H9 (cell line): ENCODE measurements around the gene YPEL1. TPM values are rescaled to one million over a fixed set of nuclear protein-coding genes. Genes with fewer than 3 reads are reported as not detected.

Experiments used
- DNase-seq: peaks from one replicate; pipeline ENCODE4 v3.0.0-alpha.2; 2017
- H2AFZ ChIP-seq: one replicate; pipeline ENCODE4 v1.6.1; 2013; ENCODE audit warnings: mild to moderate bottlenecking, low read length, control low read depth, moderate library complexity
- H2AK5ac ChIP-seq: 2 replicates; pipeline ENCODE4 v1.6.1; 2013; ENCODE audit warnings: low read length, control low read depth, mixed read lengths; ENCODE audit not compliant: insufficient read length
- H2BK120ac ChIP-seq: one replicate; pipeline ENCODE4 v1.6.1; 2013; ENCODE audit warnings: low read depth, mild to moderate bottlenecking, low read length, control low read depth, inconsistent platforms; ENCODE audit not compliant: poor library complexity, severe bottlenecking
- H2BK12ac ChIP-seq: 2 replicates; pipeline ENCODE4 v1.6.1; 2013; ENCODE audit warnings: low read length, control low read depth, mixed read lengths, low read depth; ENCODE audit not compliant: insufficient read length
- H2BK15ac ChIP-seq: 2 replicates; pipeline ENCODE4 v1.6.1; 2013; ENCODE audit warnings: low read depth, low read length, control low read depth
- H2BK20ac ChIP-seq: one replicate; pipeline ENCODE4 v1.6.1; 2013; ENCODE audit warnings: low read depth, mild to moderate bottlenecking, low read length, control low read depth, inconsistent platforms; ENCODE audit not compliant: poor library complexity, severe bottlenecking
- H2BK5ac ChIP-seq: 2 replicates; pipeline ENCODE4 v1.6.1; 2013; ENCODE audit warnings: low read length, control low read depth, mixed read lengths; ENCODE audit not compliant: insufficient read length
- H3K14ac ChIP-seq: 2 replicates; pipeline ENCODE4 v1.6.1; 2013; ENCODE audit warnings: low read length, control low read depth; ENCODE audit not compliant: insufficient read depth
- H3K18ac ChIP-seq: 2 replicates; pipeline ENCODE4 v1.6.1; 2013; ENCODE audit warnings: low read depth, mild to moderate bottlenecking, mixed read lengths, low read length, control low read depth; ENCODE audit not compliant: insufficient read length
- H3K23ac ChIP-seq: 2 replicates; pipeline ENCODE4 v1.6.1; 2013; ENCODE audit warnings: low read length, control low read depth, mixed read lengths, low read depth; ENCODE audit not compliant: insufficient read length
- H3K23me2 ChIP-seq: 2 replicates; pipeline ENCODE4 v1.6.1; 2013; ENCODE audit warnings: low read depth, mild to moderate bottlenecking, mixed read lengths, low read length, control low read depth; ENCODE audit not compliant: insufficient read length, poor library complexity, severe bottlenecking
- H3K27ac ChIP-seq: 2 replicates; pipeline ENCODE4 v1.5.1; 2013; ENCODE audit warnings: low read length, control low read depth, mixed read lengths, low read depth; ENCODE audit not compliant: insufficient read length
- H3K27me3 ChIP-seq: 2 replicates; pipeline ENCODE4 v1.6.1; 2013; ENCODE audit warnings: low read length, control low read depth, inconsistent platforms; ENCODE audit not compliant: insufficient read depth
- H3K4ac ChIP-seq: 2 replicates; pipeline ENCODE4 v1.6.1; 2013; ENCODE audit warnings: low read depth, mild to moderate bottlenecking, control low read depth, inconsistent platforms, low read length, moderate library complexity
- H3K4me1 ChIP-seq: 2 replicates; pipeline ENCODE4 v1.6.1; 2013; ENCODE audit warnings: low read length, control low read depth, inconsistent platforms; ENCODE audit not compliant: insufficient read depth
- H3K4me2 ChIP-seq: 2 replicates; pipeline ENCODE4 v1.6.1; 2013; ENCODE audit warnings: low read length, control low read depth, mixed read lengths; ENCODE audit not compliant: insufficient read length, insufficient read depth
- H3K56ac ChIP-seq: 2 replicates; pipeline ENCODE4 v1.6.1; 2013; ENCODE audit warnings: low read depth, mild to moderate bottlenecking, mixed read lengths, low read length, control low read depth; ENCODE audit not compliant: insufficient read length
- H3K79me1 ChIP-seq: 2 replicates; pipeline ENCODE4 v1.6.1; 2013; ENCODE audit warnings: low read depth, mild to moderate bottlenecking, moderate library complexity, low read length, control low read depth, inconsistent platforms; ENCODE audit not compliant: insufficient read depth, poor library complexity, severe bottlenecking
- H3K79me2 ChIP-seq: 2 replicates; pipeline ENCODE4 v1.6.1; 2013; ENCODE audit warnings: low read length, control low read depth, inconsistent platforms; ENCODE audit not compliant: insufficient read depth
- H3K9ac ChIP-seq: 2 replicates; pipeline ENCODE4 v1.6.1; 2013; ENCODE audit warnings: low read length, control low read depth, mixed read lengths; ENCODE audit not compliant: insufficient read length; ENCODE audit errors: extremely low read depth
- H3K9me3 ChIP-seq: one replicate; pipeline ENCODE4 v1.6.1; 2013; ENCODE audit warnings: low read depth, low read length, inconsistent platforms; ENCODE audit not compliant: control insufficient read depth
- H3T11ph ChIP-seq: one replicate; pipeline ENCODE4 v1.6.1; 2013; ENCODE audit warnings: mild to moderate bottlenecking, low read length, control low read depth, inconsistent platforms
- H4K20me1 ChIP-seq: one replicate; pipeline ENCODE4 v1.6.1; 2013; ENCODE audit not compliant: control insufficient read depth, insufficient read length, insufficient read depth
- H4K5ac ChIP-seq: 2 replicates; pipeline ENCODE4 v1.6.1; 2013; ENCODE audit warnings: low read depth, mild to moderate bottlenecking, mixed read lengths, low read length, control low read depth; ENCODE audit not compliant: insufficient read length
- H4K8ac ChIP-seq: replicated peaks from 2 replicates; pipeline ENCODE4 v1.6.1; 2013; ENCODE audit warnings: low read length, control low read depth, mixed read lengths, low read depth; ENCODE audit not compliant: insufficient read length
- H4K91ac ChIP-seq: 2 replicates; pipeline ENCODE4 v1.6.1; 2013; ENCODE audit warnings: low read depth, mild to moderate bottlenecking, moderate library complexity, mixed read lengths, low read length, control low read depth; ENCODE audit not compliant: insufficient read length
- H3K27ac Mint-ChIP-seq, 3 experiments: 2 replicates in 2 of 3; 3 replicates in 1 of 3; pipeline ENCODE4 v1.8.0; 2020 to 2021; ENCODE audit warnings: mixed read lengths in 3 of 3, mild to moderate bottlenecking in 1 of 3, moderate library complexity in 1 of 3
- H3K27me3 Mint-ChIP-seq: 2 replicates; pipeline ENCODE4 v1.8.0; 2021; ENCODE audit warnings: low read depth, mild to moderate bottlenecking, moderate library complexity, mixed read lengths
- H3K36me3 Mint-ChIP-seq, 3 experiments: 2 replicates in 2 of 3; 3 replicates in 1 of 3; pipeline ENCODE4 v1.8.0; 2020 to 2021; ENCODE audit warnings: low read depth in 3 of 3, mixed read lengths in 3 of 3; ENCODE audit not compliant: insufficient read depth in 1 of 3
- H3K4me1 Mint-ChIP-seq, 2 experiments: 2 replicates each; pipeline ENCODE4 v1.8.0; 2020; ENCODE audit warnings: mixed read lengths in 2 of 2
- H3K4me3 Mint-ChIP-seq, 2 experiments: 2 replicates in 1 of 2; 3 replicates in 1 of 2; pipeline ENCODE4 v1.8.0; 2020 to 2021; ENCODE audit warnings: mild to moderate bottlenecking in 2 of 2, mixed read lengths in 2 of 2, moderate library complexity in 1 of 2
- H3K9me3 Mint-ChIP-seq, 2 experiments: 2 replicates in 1 of 2; 3 replicates in 1 of 2; pipeline ENCODE4 v1.8.0; 2020; ENCODE audit warnings: mild to moderate bottlenecking in 2 of 2, mixed read lengths in 2 of 2, moderate library complexity in 1 of 2
- CTCF ChIP-seq: fragments of 200-600 bp; sonication (generic); conservative IDR thresholded peaks from 3 replicates; pipeline ENCODE4 v1.8.0; 2021; ENCODE audit warnings: antibody characterized with exemption, mild to moderate bottlenecking
- WGBS: extraction: QIAGEN DNeasy Blood & Tissue Kit; methylation state at CpG from one replicate; pipeline ENCODE4 v1.1.7; 2013; ENCODE audit warnings: missing lambda C conversion rate, low lambda C conversion rate, mixed read lengths; ENCODE audit not compliant: insufficient read length; ENCODE audit errors: extremely low coverage; 5-methylcytosine and 5-hydroxymethylcytosine counted together
- total RNA-seq: library from RNA; stranded (reverse); gene quantifications from 2 replicates; pipeline ENCODE4 v1.2.1, GENCODE V29; 2021

The YPEL1 gene
- total RNA-seq, 1 experiment from 2014 or later = 5.4 TPM

GRCh38 chr22:21685164-21685513 lies 50.5 kb downstream of the YPEL1 start:
- Histone ChIP-seq H2AK5ac (no peak overlapping the region), H3K18ac (no peak overlapping the region), H3K23me2 (no peaks in the 10 kb centered on the region), H3K4ac (no peak overlapping the region), H3K9ac (no peak overlapping the region), H4K8ac (no peak overlapping the region), H3K79me2 (no peaks in the 10 kb centered on the region), H3K79me1 (no peaks in the 10 kb centered on the region), H3T11ph (no peak overlapping the region), H4K20me1 (no peaks in the 10 kb centered on the region), H3K4me1 (no peaks in the 10 kb centered on the region), H4K5ac (no peak overlapping the region), H3K9me3 (no peaks in the 10 kb centered on the region), H2BK20ac (no peak overlapping the region), H3K56ac (no peak overlapping the region), H2BK120ac (no peak overlapping the region), H4K91ac (no peak overlapping the region), H3K27ac (no peak overlapping the region), H3K27me3 (no peaks in the 10 kb centered on the region), H2BK15ac (no peak overlapping the region), H2BK12ac (no peak overlapping the region), H2AFZ (no peak overlapping the region), H2BK5ac (no peak overlapping the region), H3K4me2 (no peak overlapping the region), H3K23ac (no peak overlapping the region), H3K14ac (no peak overlapping the region)
- WGBS = no CpG with 5 or more reads among the region's 8 CpGs
- Mint-ChIP-seq H3K36me3 (peaks cover 11 to 32% (median 26%) of the 10 kb centered on the region in 3 experiments), H3K9me3 (no peaks in the 10 kb centered on the region), H3K27ac (no peak overlapping the region), H3K4me3 (no peak overlapping the region), H3K4me1 (no peaks in the 10 kb centered on the region), H3K27me3 (no peaks in the 10 kb centered on the region)
- TF ChIP-seq CTCF = no peak
- no peak for DNase-seq
